Upper lobe of right lung (tissue), 1 donor: Measurements from ENCODE around the gene GTF3C2. TPM values are rescaled to one million over a fixed set of nuclear protein-coding genes. Genes with fewer than 3 reads are reported as not detected.
"Not testable (repeated sequence)": the region's sequence is repeated elsewhere in the genome, so short reads cannot be mapped to it uniquely, and the experiment has no call there.

Experiments
- ATAC-seq: fragments of 200-7000 bp; cut with Tn5 transposase; one replicate; pipeline ENCODE4 v1.9.1; 2020; ENCODE audit warnings: mild to moderate bottlenecking, moderate library complexity
- DNase-seq: peaks from one replicate; pipeline ENCODE4 v3.0.0-alpha.2; 2020
- H3K27ac ChIP-seq: fragments of 200-600 bp; one replicate; pipeline ENCODE4 v1.8.0; 2022
- H3K27me3 ChIP-seq: fragments of 200-600 bp; one replicate; pipeline ENCODE4 v1.8.0; 2022; ENCODE audit warnings: mild to moderate bottlenecking
- H3K36me3 ChIP-seq: fragments of 200-600 bp; one replicate; pipeline ENCODE4 v1.8.0; 2022
- H3K4me1 ChIP-seq: fragments of 200-600 bp; one replicate; pipeline ENCODE4 v1.8.0; 2022
- H3K4me3 ChIP-seq: fragments of 200-600 bp; one replicate; pipeline ENCODE4 v1.8.0; 2022; ENCODE audit warnings: mild to moderate bottlenecking
- H3K9me3 ChIP-seq: fragments of 200-600 bp; one replicate; pipeline ENCODE4 v1.8.0; 2022
- intact Hi-C: fragments of 100-400 bp; cut with DNase I; formaldehyde crosslinking; loops from one replicate; pipeline ENCODE4 v1.11.0; 2022
- total RNA-seq: library from RNA; stranded (reverse); fragmentation: NEBNext Ultra II Directional; extraction: Animal tissue kit (Norgen Biotek cat#: 25700); gene quantifications from one replicate; pipeline ENCODE4 v1.2.1, GENCODE V29; 2021
- TF ChIP-seq, protein P1 (sequence below): fragments of 200-600 bp; IDR thresholded peaks from one replicate; pipeline ENCODE4 v1.8.0; 2022; ENCODE audit warnings: antibody characterized with exemption
- donor health status: DM: no; HTN: yes; CAD: no; lungs with severe emphysema.

GTF3C2 gene
- total RNA-seq, 1 donor from 2014 or later = 54.4 TPM

DNA sequence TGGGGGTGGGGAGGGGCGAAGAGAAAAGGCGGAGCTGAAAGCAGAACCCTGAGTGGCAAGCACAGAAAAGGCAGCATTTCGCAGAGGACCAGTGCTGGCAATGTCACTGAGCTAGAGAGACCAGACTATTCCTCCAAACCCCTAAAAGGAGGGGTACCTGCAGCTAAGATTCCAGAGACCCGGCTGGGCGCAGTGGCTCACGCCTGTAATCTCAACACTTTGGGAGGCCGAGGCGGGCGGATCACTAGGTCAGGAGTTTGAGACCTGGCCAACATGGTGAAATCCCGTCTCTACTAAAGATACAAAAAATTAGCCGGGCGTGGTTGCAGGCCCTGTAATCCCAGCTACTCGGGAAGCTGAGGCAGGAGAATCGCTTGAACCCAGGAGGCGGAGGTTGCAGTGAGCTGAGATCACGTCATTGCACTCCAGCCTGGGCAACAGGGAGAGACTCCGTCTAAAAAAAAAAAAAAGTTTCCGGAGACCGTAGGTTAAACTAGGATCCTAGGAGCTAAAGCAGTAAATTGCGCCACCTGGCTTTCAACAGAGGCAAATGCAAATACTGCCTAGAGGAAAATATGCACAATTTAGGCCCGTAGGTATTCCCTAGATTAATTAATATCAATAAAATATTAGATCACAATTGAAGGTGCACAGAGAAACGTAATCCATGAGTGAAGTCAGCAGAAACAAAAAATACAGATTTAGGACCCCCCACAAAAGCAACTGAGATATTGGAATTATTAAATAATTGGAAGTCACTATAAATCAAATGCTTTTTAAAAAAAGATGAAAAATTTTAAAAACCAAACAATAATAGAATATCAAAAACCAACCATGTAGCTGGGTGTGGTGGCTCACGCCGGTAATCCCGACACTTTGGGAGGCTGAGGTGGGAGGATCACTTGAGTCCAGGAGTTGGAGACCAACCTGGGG, 53.2 kb downstream of the GTF3C2 start:
- Histone ChIP-seq H3K4me1 (peaks cover 20% of the 10 kb centered on the region), H3K4me3 (peak overlapping the region; percentile 47), H3K9me3 (no peaks in the 10 kb centered on the region), H3K36me3 (no peaks in the 10 kb centered on the region), H3K27ac (no peak overlapping the region), H3K27me3 (peaks cover 30% of the 10 kb centered on the region)
- intact Hi-C loops = no loop called here
- ATAC-seq (peak; percentile 83), DNase-seq (peak; percentile 64)
- TF ChIP-seq, protein P1, sequence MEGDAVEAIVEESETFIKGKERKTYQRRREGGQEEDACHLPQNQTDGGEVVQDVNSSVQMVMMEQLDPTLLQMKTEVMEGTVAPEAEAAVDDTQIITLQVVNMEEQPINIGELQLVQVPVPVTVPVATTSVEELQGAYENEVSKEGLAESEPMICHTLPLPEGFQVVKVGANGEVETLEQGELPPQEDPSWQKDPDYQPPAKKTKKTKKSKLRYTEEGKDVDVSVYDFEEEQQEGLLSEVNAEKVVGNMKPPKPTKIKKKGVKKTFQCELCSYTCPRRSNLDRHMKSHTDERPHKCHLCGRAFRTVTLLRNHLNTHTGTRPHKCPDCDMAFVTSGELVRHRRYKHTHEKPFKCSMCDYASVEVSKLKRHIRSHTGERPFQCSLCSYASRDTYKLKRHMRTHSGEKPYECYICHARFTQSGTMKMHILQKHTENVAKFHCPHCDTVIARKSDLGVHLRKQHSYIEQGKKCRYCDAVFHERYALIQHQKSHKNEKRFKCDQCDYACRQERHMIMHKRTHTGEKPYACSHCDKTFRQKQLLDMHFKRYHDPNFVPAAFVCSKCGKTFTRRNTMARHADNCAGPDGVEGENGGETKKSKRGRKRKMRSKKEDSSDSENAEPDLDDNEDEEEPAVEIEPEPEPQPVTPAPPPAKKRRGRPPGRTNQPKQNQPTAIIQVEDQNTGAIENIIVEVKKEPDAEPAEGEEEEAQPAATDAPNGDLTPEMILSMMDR = peak; percentile 84

- H3K36me3 ChIP-seq, H3K4me1 ChIP-seq, H3K4me3 ChIP-seq, H3K9me3 ChIP-seq, intact Hi-C loops, DNase-seq, H3K27ac ChIP-seq, H3K27me3 ChIP-seq, ATAC-seq: not testable (repeated sequence)
These were observed 56.0 kb downstream of the GTF3C2 start for GRCh38 chr2:27300606-27301005.

- Histone ChIP-seq H3K27me3 (no peaks in the 10 kb centered on the region), H3K36me3 (no peaks in the 10 kb centered on the region), H3K4me1 (no peaks in the 10 kb centered on the region), H3K4me3 (no peak overlapping the region), H3K27ac (no peak overlapping the region), H3K9me3 (no peaks in the 10 kb centered on the region)
- ATAC-seq (peak; percentile 56), DNase-seq (no peak)
- TF ChIP-seq, protein P1 = no peak
- intact Hi-C loops = no loop called here
These were observed 58.0 kb downstream of the GTF3C2 start for GRCh38 chr2:27298391-27299080.

DNA sequence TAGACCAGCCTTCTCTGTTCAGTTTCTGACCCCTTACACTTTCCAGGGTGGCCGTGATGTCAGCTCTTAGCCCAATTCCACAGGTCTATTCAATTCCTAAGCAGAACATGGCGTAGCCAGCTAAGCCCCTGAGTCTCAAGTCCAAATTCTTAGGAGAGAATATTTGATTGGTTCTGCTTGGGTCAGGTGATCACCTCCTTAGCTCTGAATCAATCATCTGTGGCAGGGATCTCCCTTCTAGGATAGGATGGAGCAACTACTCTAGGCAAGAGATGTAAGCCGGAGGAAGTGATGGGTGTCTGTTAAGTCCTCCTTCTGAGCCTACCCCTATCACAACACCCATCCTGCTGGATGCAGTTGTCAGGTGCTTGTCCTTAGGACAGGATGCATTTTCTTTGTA, 59.4 kb downstream of the GTF3C2 start:
- ATAC-seq = no peak
- TF ChIP-seq, protein P1 = no peak
- intact Hi-C loops = no loop called here

GRCh38 chr2:27296481-27296880, 60.1 kb downstream of the GTF3C2 start:
- DNase-seq = no peak
- Histone ChIP-seq H3K27ac (no peak overlapping the region), H3K4me1 (no peaks in the 10 kb centered on the region), H3K4me3 (no peak overlapping the region), H3K27me3 (no peaks in the 10 kb centered on the region), H3K36me3 (no peaks in the 10 kb centered on the region), H3K9me3 (no peaks in the 10 kb centered on the region)
- ATAC-seq = peak; percentile 28
- intact Hi-C loops = no loop called here
- TF ChIP-seq, protein P1 = no peak

More for the DNA sequence above, 59.4 kb downstream of the GTF3C2 start:
- Histone ChIP-seq H3K9me3 (no peaks in the 10 kb centered on the region), H3K36me3 (no peaks in the 10 kb centered on the region), H3K27me3 (no peaks in the 10 kb centered on the region), H3K27ac (no peak overlapping the region), H3K4me1 (no peaks in the 10 kb centered on the region), H3K4me3 (no peak overlapping the region)
- DNase-seq = no peak

GRCh38 chr2:27294928-27295327, 61.6 kb downstream of the GTF3C2 start:
- no peak overlapping the region for H3K4me3 ChIP-seq
- H3K36me3 ChIP-seq = no peaks in the 10 kb centered on the region
- intact Hi-C loops = no loop called here
- H3K27ac ChIP-seq = no peak overlapping the region
- no peak for DNase-seq
- TF ChIP-seq, protein P1 = no peak
- H3K4me1 ChIP-seq = no peaks in the 10 kb centered on the region
- no peak for ATAC-seq
- H3K9me3 ChIP-seq = no peaks in the 10 kb centered on the region
- no peaks in the 10 kb centered on the region for H3K27me3 ChIP-seq
